Breast epithelium (tissue), 4 donors: Measurements from ENCODE around the gene XPC. TPM values are rescaled to one million over a fixed set of nuclear protein-coding genes. Genes with fewer than 3 reads are reported as not detected.

ENCODE experiments used
- DNase-seq, 2 donors: peaks; one replicate each; pipeline ENCODE4 v3.0.0-alpha.2; 2019; ENCODE audit warnings: low spot score in 2 of 2
- H3K27ac ChIP-seq, 2 donors: fragments of 200-600 bp; sonication (generic) in 1 of 2; one replicate each; pipeline ENCODE4 v1.5.1; 2016 to 2019; ENCODE audit warnings: mild to moderate bottlenecking in 1 of 2
- H3K27me3 ChIP-seq, 2 donors: fragments of 200-600 bp; sonication (generic) in 1 of 2; one replicate each; pipeline versions ENCODE4 v1.5.1 to v1.6.0; 2017 to 2019; ENCODE audit warnings: control low read depth in 1 of 2, mild to moderate bottlenecking in 1 of 2
- H3K36me3 ChIP-seq: fragments of 200-600 bp; one replicate; pipeline ENCODE4 v1.5.1; 2019
- H3K4me1 ChIP-seq, 2 donors: fragments of 200-600 bp; sonication (generic); one replicate each; pipeline ENCODE4 v1.5.1; 2016 to 2019; ENCODE audit warnings: control low read depth in 1 of 2
- H3K4me3 ChIP-seq, 3 donors: fragments of 200-600 bp; sonication (generic); 1 replicate in 2 of 3; 2 replicates in 1 of 3; pipeline ENCODE4 v1.5.1; 2016 to 2019; ENCODE audit warnings: mild to moderate bottlenecking in 3 of 3, moderate library complexity in 2 of 3
- H3K9me3 ChIP-seq, 2 donors: fragments of 200-600 bp; sonication (generic) in 1 of 2; one replicate each; pipeline ENCODE4 v1.5.1; 2016 to 2019; ENCODE audit warnings: control low read depth in 1 of 2
- CTCF ChIP-seq, 3 donors: fragments of 450-650 bp; IDR thresholded peaks; one replicate each; pipeline ENCODE4 v1.5.1; 2016 to 2017; ENCODE audit warnings: antibody characterized with exemption in 3 of 3, mild to moderate bottlenecking in 3 of 3, moderate library complexity in 3 of 3
- POLR2A ChIP-seq: fragments of 450-650 bp; IDR thresholded peaks from one replicate; pipeline ENCODE4 v1.6.1; 2016; ENCODE audit warnings: antibody characterized with exemption, mild to moderate bottlenecking, moderate library complexity
- POLR2AphosphoS5 ChIP-seq, 3 donors: sonication (generic); formaldehyde crosslinking; IDR thresholded peaks; one replicate each; pipeline ENCODE4 v1.6.1; 2017; ENCODE audit warnings: antibody characterized with exemption in 3 of 3
- intact Hi-C: fragments of 100-400 bp; cut with DNase I; formaldehyde crosslinking; loops from one replicate; pipeline ENCODE4 v1.15.1; 2023; ENCODE audit warnings: low total_unique reads
- total RNA-seq, 3 donors: library from RNA; depleted of rRNA; stranded (reverse); fragments of >200 nt; gene quantifications; one replicate each; pipeline ENCODE4 v1.1.0, GENCODE V29; 2016

The XPC gene
- total RNA-seq, 3 donors from 2014 or later = 57.4 to 74.2 (median 61.3) TPM

GRCh38 chr3:14188041-14188754, 9.8 kb upstream of the XPC start:
- H3K36me3 ChIP-seq = peaks cover 4% of the 10 kb centered on the region

GRCh38 chr3:14186854-14187458, 8.6 kb upstream of the XPC start:
- H3K27ac ChIP-seq = no peak overlapping the region
- no peak for TF ChIP-seq POLR2AphosphoS5 (IDR thresholded peaks at IDR 0.05)
- TF ChIP-seq CTCF (IDR thresholded peaks at IDR 0.05) = no peak
- TF ChIP-seq POLR2A = no peak
- H3K9me3 ChIP-seq = no peaks in the 10 kb centered on the region
- H3K4me3 ChIP-seq = no peak overlapping the region
- no peaks in the 10 kb centered on the region for H3K4me1 ChIP-seq
- no peaks in the 10 kb centered on the region for H3K27me3 ChIP-seq
- intact Hi-C loops = no loop called here
- peaks cover 11% of the 10 kb centered on the region for H3K36me3 ChIP-seq
- DNase-seq = no peak

More at GRCh38 chr3:14188041-14188754, 9.8 kb upstream of the XPC start:
- intact Hi-C loops = no loop called here
- no peaks in the 10 kb centered on the region for H3K9me3 ChIP-seq
- TF ChIP-seq POLR2AphosphoS5 (IDR thresholded peaks at IDR 0.05) = no peak
- TF ChIP-seq POLR2A = no peak
- TF ChIP-seq CTCF (IDR thresholded peaks at IDR 0.05) = no peak
- no peak overlapping the region for H3K4me3 ChIP-seq
- no peak for DNase-seq
- no peaks in the 10 kb centered on the region for H3K4me1 ChIP-seq
- no peak overlapping the region for H3K27ac ChIP-seq
- H3K27me3 ChIP-seq = no peaks in the 10 kb centered on the region

GRCh38 chr3:14183015-14183577, 4.7 kb upstream of the XPC start:
- H3K27ac ChIP-seq = no peak overlapping the region
- H3K36me3 ChIP-seq = peaks cover 9% of the 10 kb centered on the region
- H3K4me3 ChIP-seq = no peak overlapping the region
- intact Hi-C loops = no loop called here
- H3K9me3 ChIP-seq = no peaks in the 10 kb centered on the region
- no peaks in the 10 kb centered on the region for H3K27me3 ChIP-seq
- TF ChIP-seq CTCF (IDR thresholded peaks at IDR 0.05) (no peak), POLR2AphosphoS5 (IDR thresholded peaks at IDR 0.05) (no peak), POLR2A (no peak)
- no peaks in the 10 kb centered on the region for H3K4me1 ChIP-seq
- no peak for DNase-seq

- Histone ChIP-seq H3K4me1 (no peaks in the 10 kb centered on the region), H3K27ac (no peak overlapping the region), H3K4me3 (no peak overlapping the region), H3K36me3 (peaks cover 7% of the 10 kb centered on the region), H3K27me3 (no peaks in the 10 kb centered on the region), H3K9me3 (no peaks in the 10 kb centered on the region)
- no peak for DNase-seq
- intact Hi-C loops = no loop called here
- TF ChIP-seq CTCF (IDR thresholded peaks at IDR 0.05) (no peak), POLR2AphosphoS5 (IDR thresholded peaks at IDR 0.05) (no peak)
Observed at GRCh38 chr3:14181253-14181652, 2.9 kb upstream of the XPC start.

- DNase-seq = no peak
- H3K36me3 ChIP-seq = peaks cover 7% of the 10 kb centered on the region
- no peaks in the 10 kb centered on the region for H3K9me3 ChIP-seq
- intact Hi-C loops = no loop called here
- TF ChIP-seq POLR2A = no peak
- TF ChIP-seq POLR2AphosphoS5 (IDR thresholded peaks at IDR 0.05) = no peak
- no peak for TF ChIP-seq CTCF (IDR thresholded peaks at IDR 0.05)
- H3K27ac ChIP-seq = no peak overlapping the region
- no peaks in the 10 kb centered on the region for H3K27me3 ChIP-seq
- peak overlapping the region in 1 of 3 donors; percentile 93 for H3K4me3 ChIP-seq
- H3K4me1 ChIP-seq = no peaks in the 10 kb centered on the region
Observed at GRCh38 chr3:14179795-14180194, 1.4 kb upstream of the XPC start.
